Liver (tissue), 9 donors: ENCODE measurements around the gene CACNA2D1. TPM values are rescaled to one million over a fixed set of nuclear protein-coding genes. Genes with fewer than 3 reads are reported as not detected.

Experiments used
- DNase-seq: peaks from one replicate; pipeline ENCODE4 v3.0.0-alpha.2; 2017; ENCODE audit warnings: low spot score
- H3K27ac ChIP-seq, 2 donors: one replicate each; pipeline ENCODE4 v1.7.0; 2013; ENCODE audit warnings: inconsistent platforms in 2 of 2, low read length in 2 of 2, control low read depth in 1 of 2, low read depth in 1 of 2, mild to moderate bottlenecking in 1 of 2
- H3K27me3 ChIP-seq, 4 donors: one replicate each; pipeline versions ENCODE4 v1.6.1 to v1.7.0; 2013; ENCODE audit warnings: low read length in 3 of 4, inconsistent platforms in 1 of 4, mild to moderate bottlenecking in 1 of 4, moderate library complexity in 1 of 4; ENCODE audit not compliant: control insufficient read depth in 4 of 4, insufficient read depth in 4 of 4
- H3K36me3 ChIP-seq, 4 donors: one replicate each; pipeline versions ENCODE4 v1.6.1 to v1.7.0; 2013; ENCODE audit warnings: low read length in 3 of 4, mild to moderate bottlenecking in 3 of 4, low read depth in 1 of 4, moderate library complexity in 1 of 4; ENCODE audit not compliant: control insufficient read depth in 4 of 4, insufficient read depth in 3 of 4
- H3K4me1 ChIP-seq, 4 donors: one replicate each; pipeline versions ENCODE4 v1.6.1 to v1.7.0; 2013; ENCODE audit warnings: low read length in 3 of 4, mild to moderate bottlenecking in 3 of 4, moderate library complexity in 1 of 4; ENCODE audit not compliant: control insufficient read depth in 4 of 4, insufficient read depth in 4 of 4
- H3K4me3 ChIP-seq, 3 donors: one replicate each; pipeline versions ENCODE4 v1.6.1 to v1.7.0; 2013; ENCODE audit warnings: low read length in 3 of 3, control low read depth in 1 of 3, low read depth in 1 of 3, mild to moderate bottlenecking in 1 of 3
- H3K9ac ChIP-seq, 2 donors: one replicate each; pipeline ENCODE4 v1.7.0; 2013; ENCODE audit warnings: low read length in 2 of 2, mild to moderate bottlenecking in 2 of 2, moderate library complexity in 2 of 2, control low read depth in 1 of 2, low read depth in 1 of 2
- H3K9me3 ChIP-seq, 4 donors: one replicate each; pipeline versions ENCODE4 v1.6.1 to v1.7.0; 2013; ENCODE audit warnings: low read length in 3 of 4; ENCODE audit not compliant: control insufficient read depth in 4 of 4
- ATF3 ChIP-seq: IDR thresholded peaks from 2 replicates; pipeline ENCODE4 v1.6.1; 2016; ENCODE audit warnings: antibody characterized with exemption
- CTCF ChIP-seq: fragments of 150-350 bp; IDR thresholded peaks from 2 replicates; pipeline ENCODE4 v1.5.1; 2017; ENCODE audit warnings: improper control_type of control experiment, low read depth, low read length; ENCODE audit not compliant: missing input control
- EGR1 ChIP-seq, 2 donors: IDR thresholded peaks; 2 replicates each; pipeline ENCODE4 v1.6.1; 2016 to 2018; ENCODE audit warnings: antibody characterized with exemption in 2 of 2, low read depth in 2 of 2
- FOXA1 ChIP-seq: IDR thresholded peaks from 2 replicates; pipeline ENCODE4 v1.6.1; 2016; ENCODE audit warnings: antibody characterized with exemption
- FOXA2 ChIP-seq: IDR thresholded peaks from 2 replicates; pipeline ENCODE4 v1.6.1; 2016; ENCODE audit warnings: antibody characterized with exemption
- GABPA ChIP-seq, 2 donors: IDR thresholded peaks in 1 of 2; conservative IDR thresholded peaks in 1 of 2; 2 replicates each; pipeline ENCODE4 v1.6.1; 2016; ENCODE audit warnings: antibody characterized with exemption in 2 of 2, mild to moderate bottlenecking in 1 of 2, moderate library complexity in 1 of 2
- HNF4A ChIP-seq, 2 donors: conservative IDR thresholded peaks; 2 replicates each; pipeline ENCODE4 v1.6.1; 2016; ENCODE audit warnings: antibody characterized with exemption in 2 of 2, mild to moderate bottlenecking in 2 of 2
- HNF4G ChIP-seq: IDR thresholded peaks from 2 replicates; pipeline ENCODE4 v1.6.1; 2016; ENCODE audit warnings: antibody characterized with exemption
- MAX ChIP-seq: IDR thresholded peaks from 2 replicates; pipeline ENCODE4 v1.6.1; 2016; ENCODE audit warnings: antibody characterized with exemption
- NR2F2 ChIP-seq: IDR thresholded peaks from 2 replicates; pipeline ENCODE4 v1.6.1; 2016; ENCODE audit warnings: antibody characterized with exemption
- RAD21 ChIP-seq, 2 donors: IDR thresholded peaks; 2 replicates each; pipeline ENCODE4 v1.6.1; 2016; ENCODE audit warnings: antibody characterized with exemption in 2 of 2, mild to moderate bottlenecking in 2 of 2
- RXRA ChIP-seq, 2 donors: IDR thresholded peaks; 2 replicates each; pipeline ENCODE4 v1.6.1; 2017 to 2018; ENCODE audit warnings: antibody characterized with exemption in 2 of 2, mild to moderate bottlenecking in 1 of 2
- SP1 ChIP-seq: IDR thresholded peaks from 2 replicates; pipeline ENCODE4 v1.6.1; 2018; ENCODE audit warnings: antibody characterized with exemption, mild to moderate bottlenecking
- TAF1 ChIP-seq: conservative IDR thresholded peaks from 2 replicates; pipeline ENCODE4 v1.6.1; 2016; ENCODE audit warnings: antibody characterized with exemption, mild to moderate bottlenecking
- YY1 ChIP-seq: IDR thresholded peaks from 2 replicates; pipeline ENCODE4 v1.6.1; 2016; ENCODE audit warnings: antibody characterized with exemption, mild to moderate bottlenecking
- ZBTB33 ChIP-seq: IDR thresholded peaks from 2 replicates; pipeline ENCODE4 v1.6.1; 2016; ENCODE audit warnings: antibody characterized with exemption
- WGBS: extraction: QIAGEN DNeasy Blood & Tissue Kit; methylation state at CpG from one replicate; pipeline ENCODE4 v1.1.7; 2013; 5-methylcytosine and 5-hydroxymethylcytosine counted together
- polyA plus RNA-seq, 2 donors: library from polyadenylated mRNA; stranded (reverse) in 1 of 2; unstranded in 1 of 2; fragments of 200-250 nt in 1 of 2; fragments of >200 nt in 1 of 2; fragmentation: Nextera tagmentation in 1 of 2; extraction: Ambion mirVana in 1 of 2; gene quantifications; one replicate each; pipeline versions ENCODE4 v1.2.1 to v1.2.3, GENCODE V29; 2013 to 2015
- total RNA-seq, 2 donors: library from RNA; depleted of rRNA; stranded (reverse); fragments of >200 nt; gene quantifications; one replicate each; pipeline ENCODE4 v1.2.3, GENCODE V29; 2014
- donor health status: healthy.
- donor health status: healthy.
- donor health status: healthy.
- donor health status: healthy.
- donor health status: healthy.

CACNA2D1 gene
- total and polyA plus RNA-seq, 4 donors, result 0.42 to 2.3 (median 0.94) TPM

GRCh38 chr7:82039621-82040020 lies 404.0 kb downstream of the CACNA2D1 start (continued):
- no peak for TF ChIP-seq ZBTB33

- H3K27ac ChIP-seq, result no peak overlapping the region
- no peaks in the 10 kb centered on the region for H3K9me3 ChIP-seq
- no peaks in the 10 kb centered on the region for H3K36me3 ChIP-seq
- 71% methylated on average over 3 of the region's 3 CpGs for WGBS
- peaks cover 0 to 5% (median 0%) of the 10 kb centered on the region in 4 donors for H3K27me3 ChIP-seq
- DNase-seq, result no peak
- no peaks in the 10 kb centered on the region for H3K4me1 ChIP-seq
- no peak overlapping the region for H3K9ac ChIP-seq
- no peak overlapping the region for H3K4me3 ChIP-seq
- TF ChIP-seq SP1 (no peak), HNF4A (conservative IDR thresholded peaks at IDR 0.05) (no peak), RXRA (IDR thresholded peaks at IDR 0.05) (no peak), HNF4G (no peak), GABPA (IDR thresholded peaks at IDR 0.05 in 1 of 2, conservative IDR thresholded peaks at IDR 0.05 in 1 of 2) (no peak), ATF3 (no peak), EGR1 (IDR thresholded peaks at IDR 0.05; ENCODE audit: low read depth in 2 of 2) (no peak), FOXA2 (no peak), YY1 (no peak), FOXA1 (no peak), RAD21 (IDR thresholded peaks at IDR 0.05) (no peak), MAX (no peak), TAF1 (no peak), NR2F2 (no peak)
Observed at GRCh38 chr7:82036146-82036886, 407.3 kb downstream of the CACNA2D1 start.

GRCh38 chr7:82035456-82035855 lies 408.1 kb downstream of the CACNA2D1 start:
- no peak for DNase-seq
- 72% methylated on average over 1 of the region's 1 CpG for WGBS
- H3K27ac ChIP-seq, result no peak overlapping the region

More at GRCh38 chr7:82035456-82035855, 408.1 kb downstream of the CACNA2D1 start:
- no peak for TF ChIP-seq SP1
- no peak for TF ChIP-seq CTCF
- no peak for TF ChIP-seq YY1
- Histone ChIP-seq H3K36me3 (no peaks in the 10 kb centered on the region), H3K9me3 (no peaks in the 10 kb centered on the region), H3K4me1 (no peaks in the 10 kb centered on the region), H3K27me3 (peaks cover 0 to 5% (median 0%) of the 10 kb centered on the region in 4 donors), H3K4me3 (no peak overlapping the region), H3K9ac (no peak overlapping the region)
